GM19193 (cell line): ENCODE data around the gene SCAMP1.

Source experiments
- POLR2A ChIP-seq: IDR thresholded peaks from 4 replicates; pipeline ENCODE4 v1.6.1; 2011; ENCODE audit not compliant: insufficient read depth, insufficient read length; ENCODE audit errors: extremely low read depth

Gene SCAMP1

DNA sequence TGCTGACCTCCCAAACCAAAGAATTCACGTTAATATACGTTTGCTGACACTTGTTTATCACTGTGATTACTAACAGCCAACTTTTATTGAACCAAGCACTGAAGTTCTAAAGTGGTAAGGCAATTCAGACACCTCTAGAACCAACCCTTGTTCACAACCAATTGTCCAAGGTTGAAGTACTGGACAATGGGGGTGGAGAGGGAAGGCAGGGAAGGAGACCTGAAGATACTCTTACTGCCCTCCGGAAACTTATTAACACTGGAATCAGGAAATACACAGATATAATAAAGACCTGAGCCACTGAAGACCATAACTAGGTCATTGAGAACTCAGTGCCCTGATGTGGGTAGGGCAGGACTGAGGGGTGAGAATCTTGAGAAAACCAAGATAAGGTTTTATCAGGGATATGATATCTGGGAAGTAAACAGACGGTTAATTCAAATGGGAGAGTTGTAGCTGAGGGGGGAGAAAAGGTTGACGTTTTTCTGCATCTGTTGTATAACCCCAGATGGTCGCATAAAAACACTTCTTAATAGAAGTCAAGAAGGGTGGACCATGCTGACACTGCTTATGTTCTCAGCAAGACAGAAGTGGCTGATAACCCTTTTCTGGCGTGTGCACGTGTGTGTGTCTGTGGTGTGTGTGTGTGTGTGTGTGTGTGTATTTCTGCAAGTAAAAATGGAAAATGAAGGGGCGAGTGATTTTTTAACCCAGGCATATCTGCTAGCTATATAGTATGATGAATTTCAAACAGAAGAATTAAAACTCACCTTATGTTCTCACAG, 162.3 kb downstream of the SCAMP1 start:
- no peak for TF ChIP-seq POLR2A

DNA sequence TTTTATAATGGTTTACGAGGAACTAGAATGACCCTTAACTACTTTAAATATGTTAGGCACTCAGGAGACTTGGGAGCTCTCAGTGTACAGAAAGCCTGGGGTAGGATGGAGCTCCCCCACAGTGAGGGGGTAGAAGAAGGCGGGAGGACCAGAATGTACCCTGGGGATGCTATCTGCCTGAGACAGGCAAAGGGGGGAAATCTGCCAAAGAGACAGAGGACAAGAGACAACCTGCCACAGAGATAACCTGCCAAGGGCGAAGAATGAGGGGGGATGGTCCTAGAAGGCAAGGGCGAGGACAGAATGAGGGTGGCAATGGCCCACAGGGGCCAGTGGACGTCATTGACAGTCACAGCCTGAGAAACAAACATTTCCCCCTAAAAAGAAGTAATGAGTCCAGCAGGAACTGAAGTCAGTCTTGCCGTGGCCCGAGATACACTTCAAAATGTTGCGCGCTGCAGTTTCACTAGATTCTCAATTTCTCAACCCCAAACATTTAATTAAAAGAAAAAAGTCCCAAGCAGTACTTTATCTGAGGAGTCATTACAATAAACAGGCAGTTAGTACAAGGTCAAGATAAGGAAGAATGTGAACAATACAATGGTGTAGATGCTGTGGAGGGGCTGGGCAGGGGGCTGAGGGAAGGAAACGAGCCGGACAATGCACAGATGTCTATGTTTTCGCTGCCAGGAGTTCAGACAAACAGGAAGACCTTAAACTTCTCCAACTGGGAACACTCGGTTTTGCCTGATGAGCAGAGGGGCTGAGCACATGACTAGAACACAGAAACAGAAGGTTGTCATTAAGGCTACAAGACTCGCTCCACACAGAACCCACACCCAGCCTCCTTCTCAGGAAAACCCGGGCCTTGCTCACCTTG, 163.1 kb downstream of the SCAMP1 start:
- TF ChIP-seq POLR2A = no peak

DNA sequence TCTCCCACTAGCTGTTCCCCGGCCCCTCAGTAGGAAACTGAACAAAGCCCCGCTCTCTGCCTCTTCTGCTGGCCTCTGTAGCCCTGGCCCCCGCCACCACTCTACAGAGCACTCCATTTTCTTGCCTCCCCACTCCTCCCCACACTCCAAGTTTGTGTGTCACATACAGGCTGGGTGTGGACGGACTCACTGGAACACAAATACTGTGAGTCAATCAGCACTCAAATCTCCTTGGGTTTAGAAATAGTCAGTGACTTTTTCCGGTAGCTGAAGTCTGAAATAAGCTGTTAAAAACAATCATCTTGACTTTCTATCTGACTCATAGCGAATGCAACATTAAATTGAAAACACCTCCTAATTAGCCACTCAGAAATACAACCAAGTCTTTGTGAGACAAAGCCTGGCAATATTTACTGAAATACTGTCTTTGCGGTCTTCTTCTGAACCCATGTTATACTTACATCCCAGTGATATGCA, 165.7 kb downstream of the SCAMP1 start:
- TF ChIP-seq POLR2A = no peak

DNA sequence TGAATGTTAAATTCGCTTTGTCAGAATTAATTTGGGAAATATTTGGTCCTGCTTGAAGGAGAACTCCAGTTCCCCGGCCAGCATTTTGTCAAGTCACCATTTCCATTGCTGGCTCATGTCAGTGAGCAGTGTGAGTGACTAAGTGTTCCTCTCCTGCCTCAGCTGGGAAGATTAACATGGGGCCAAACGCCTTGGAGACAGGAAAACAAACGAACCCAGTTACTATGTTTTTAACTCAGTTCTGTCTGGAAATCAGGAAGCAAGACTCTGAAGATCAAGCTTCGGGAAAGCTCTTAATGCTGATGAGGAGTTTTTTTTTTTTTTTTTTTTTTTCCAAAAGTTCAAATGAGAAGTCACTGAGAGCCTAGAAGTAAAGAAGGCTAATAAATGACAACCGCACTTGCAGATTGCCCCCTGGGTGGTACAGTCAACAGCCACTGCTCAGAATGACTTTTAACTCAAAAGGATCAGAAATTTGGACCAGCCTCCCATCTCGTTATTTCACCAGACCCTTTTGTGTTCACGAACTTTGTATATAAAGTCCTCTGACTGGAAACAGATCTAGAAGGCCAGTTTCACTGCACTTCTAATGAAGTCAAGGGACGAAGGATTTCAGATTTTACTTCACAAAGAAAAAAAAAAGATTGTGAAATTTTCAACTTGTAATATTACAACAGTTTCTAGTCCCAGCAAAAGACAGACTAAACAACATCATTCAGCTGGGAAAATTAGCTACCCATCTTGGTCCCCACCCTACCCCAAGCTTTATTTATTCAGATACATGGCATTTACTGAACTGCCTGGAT, 166.8 kb downstream of the SCAMP1 start:
- no peak for TF ChIP-seq POLR2A

DNA sequence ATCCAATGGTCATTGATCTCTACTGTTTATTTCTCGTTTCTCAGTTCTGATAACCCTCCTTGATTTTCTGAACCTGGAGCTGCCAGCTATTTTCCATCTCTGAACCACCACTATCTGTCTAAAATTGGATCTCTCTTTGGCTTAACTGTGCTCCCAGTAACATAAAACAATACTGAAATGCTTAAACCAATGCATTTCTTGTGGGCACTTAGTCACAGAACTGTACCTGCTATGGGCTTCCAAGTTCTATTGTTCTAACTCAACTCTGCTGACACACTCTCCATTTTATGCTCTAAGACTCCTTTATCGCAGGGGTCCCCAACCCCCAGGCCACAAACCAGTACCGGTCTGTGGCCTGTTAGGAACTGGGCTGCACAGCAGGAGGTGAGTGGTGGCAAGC, 167.5 kb downstream of the SCAMP1 start:
- no peak for TF ChIP-seq POLR2A
